Measurements from ENCODE around the gene TBC1D3B.
"Not testable (repeated sequence)": the region's sequence is repeated elsewhere in the genome, so short reads cannot be mapped to it uniquely, and the experiment has no call there.

TBC1D3B gene

DNA sequence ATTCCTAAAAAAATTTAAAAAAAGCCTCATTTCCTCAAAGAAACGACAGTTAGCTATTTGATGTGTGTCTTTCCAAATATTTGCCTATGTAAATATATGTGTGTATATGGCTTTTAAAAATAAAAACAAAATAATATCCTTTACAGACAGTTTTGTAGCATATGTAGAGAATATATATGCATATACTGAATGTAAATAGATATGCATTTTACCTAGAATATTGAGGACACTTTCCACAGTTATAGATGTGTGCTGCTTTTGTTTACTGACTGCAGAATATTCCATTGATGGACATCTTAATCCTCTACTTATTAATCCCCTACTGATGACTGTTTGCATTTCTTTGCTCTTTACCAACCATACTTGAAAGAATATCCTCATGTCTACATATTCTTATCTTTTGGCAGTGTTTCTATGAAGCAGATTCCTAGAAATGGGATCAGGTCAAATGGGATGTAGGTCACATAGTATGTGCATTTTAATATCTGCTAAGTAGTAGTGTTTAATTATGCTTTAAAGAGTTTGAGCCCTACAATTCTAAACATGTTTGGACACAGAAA, 16.9 kb upstream of the TBC1D3B start:
- DNase-seq (ENCODE audit: low read depth) = no peak
- no peak overlapping the region for H3K4me3 ChIP-seq (ENCODE audit: control insufficient read depth, low read depth, low read length)
- TF ChIP-seq, protein P1, sequence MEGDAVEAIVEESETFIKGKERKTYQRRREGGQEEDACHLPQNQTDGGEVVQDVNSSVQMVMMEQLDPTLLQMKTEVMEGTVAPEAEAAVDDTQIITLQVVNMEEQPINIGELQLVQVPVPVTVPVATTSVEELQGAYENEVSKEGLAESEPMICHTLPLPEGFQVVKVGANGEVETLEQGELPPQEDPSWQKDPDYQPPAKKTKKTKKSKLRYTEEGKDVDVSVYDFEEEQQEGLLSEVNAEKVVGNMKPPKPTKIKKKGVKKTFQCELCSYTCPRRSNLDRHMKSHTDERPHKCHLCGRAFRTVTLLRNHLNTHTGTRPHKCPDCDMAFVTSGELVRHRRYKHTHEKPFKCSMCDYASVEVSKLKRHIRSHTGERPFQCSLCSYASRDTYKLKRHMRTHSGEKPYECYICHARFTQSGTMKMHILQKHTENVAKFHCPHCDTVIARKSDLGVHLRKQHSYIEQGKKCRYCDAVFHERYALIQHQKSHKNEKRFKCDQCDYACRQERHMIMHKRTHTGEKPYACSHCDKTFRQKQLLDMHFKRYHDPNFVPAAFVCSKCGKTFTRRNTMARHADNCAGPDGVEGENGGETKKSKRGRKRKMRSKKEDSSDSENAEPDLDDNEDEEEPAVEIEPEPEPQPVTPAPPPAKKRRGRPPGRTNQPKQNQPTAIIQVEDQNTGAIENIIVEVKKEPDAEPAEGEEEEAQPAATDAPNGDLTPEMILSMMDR (IDR thresholded peaks at IDR 0.05; ENCODE audit: control insufficient read depth, insufficient read depth, low read depth, low read length, missing control alignments) = no peak

DNA sequence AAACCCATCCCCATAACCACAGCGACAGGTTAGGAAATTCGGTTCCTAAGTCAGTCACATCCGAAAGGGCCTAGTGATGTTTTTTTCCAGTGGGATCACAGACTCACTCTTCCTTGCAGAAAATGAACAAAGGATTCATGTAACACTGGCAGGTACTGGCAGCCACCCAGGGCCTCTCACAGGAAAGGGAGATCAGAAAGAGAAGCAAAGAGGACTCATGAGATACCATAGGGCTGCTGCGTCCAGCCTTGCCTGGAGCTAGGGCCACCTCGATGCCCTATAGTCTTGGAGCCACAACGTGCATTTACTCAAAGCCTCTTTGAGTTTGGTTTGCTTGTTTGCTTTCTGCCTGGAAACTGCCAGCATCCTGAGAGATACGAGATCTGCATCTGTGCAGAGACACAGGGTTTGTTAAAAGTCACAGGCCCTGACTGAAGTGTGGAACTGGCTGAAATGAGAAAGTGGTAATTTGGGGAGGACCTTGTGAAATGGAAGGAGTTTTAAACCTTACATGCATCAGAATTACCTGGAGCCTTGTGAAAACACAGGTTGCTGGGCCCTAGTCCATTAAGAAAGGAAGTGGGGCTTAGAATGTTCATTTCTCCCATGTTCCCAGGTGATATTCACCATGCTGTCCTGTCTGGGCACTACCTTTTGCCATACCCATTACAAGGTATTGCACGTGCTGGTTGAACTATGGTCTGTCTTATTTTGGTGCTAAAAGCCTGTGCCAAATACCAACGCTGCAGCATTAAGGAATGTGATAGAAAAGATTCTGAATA, 14.3 kb upstream of the TBC1D3B start:
- not testable (repeated sequence) for H3K4me3 ChIP-seq (ENCODE audit: control insufficient read depth, low read depth, low read length); DNase-seq (ENCODE audit: low read depth)

DNA sequence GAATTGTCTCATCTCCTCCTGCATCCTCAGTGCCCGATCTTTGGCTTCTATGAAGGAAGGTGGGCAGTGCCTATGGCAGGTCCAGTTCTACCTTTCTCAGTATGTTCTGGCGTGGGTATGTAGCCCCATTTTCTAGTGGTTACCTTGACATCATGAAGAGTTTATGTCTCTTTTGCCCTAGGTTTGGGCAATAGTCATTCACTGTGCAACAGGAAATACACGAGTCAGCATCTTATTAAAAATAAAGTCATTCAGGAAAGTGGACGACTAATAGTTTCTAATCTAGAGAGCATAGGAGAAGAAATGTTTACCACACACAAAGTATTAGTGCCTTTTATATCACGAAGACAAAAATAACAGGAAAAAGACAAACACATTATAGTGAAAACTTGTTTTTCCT, 13.6 kb upstream of the TBC1D3B start:
- DNase-seq (ENCODE audit: low read depth); H3K4me3 ChIP-seq (ENCODE audit: control insufficient read depth, low read depth, low read length): not testable (repeated sequence)

DNA sequence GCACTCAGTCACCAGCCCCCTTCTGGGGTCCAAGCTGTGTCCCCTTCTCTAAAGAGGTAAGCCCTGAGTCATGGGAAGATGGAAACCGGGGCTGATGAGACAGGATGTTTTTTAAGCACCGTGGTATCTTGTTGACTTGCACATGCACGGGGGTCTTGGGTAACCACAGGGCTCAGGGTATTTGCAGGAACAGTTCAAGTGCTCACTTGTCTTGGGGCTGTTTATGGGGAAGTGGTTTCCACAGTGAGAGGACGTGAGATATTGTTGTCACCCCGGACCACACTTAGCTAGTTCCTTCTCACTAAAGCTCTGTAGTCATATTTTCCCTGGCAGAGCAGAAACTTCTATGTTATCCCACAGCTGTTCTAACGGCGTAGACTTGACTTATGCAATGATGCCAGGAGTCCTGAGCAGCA, 12.5 kb upstream of the TBC1D3B start:
- no peak for DNase-seq (ENCODE audit: low read depth)
- H3K4me3 ChIP-seq (ENCODE audit: control insufficient read depth, low read depth, low read length) = no peak overlapping the region
- TF ChIP-seq, protein P1 (IDR thresholded peaks at IDR 0.05; ENCODE audit: control insufficient read depth, insufficient read depth, low read depth, low read length, missing control alignments) = no peak

DNA sequence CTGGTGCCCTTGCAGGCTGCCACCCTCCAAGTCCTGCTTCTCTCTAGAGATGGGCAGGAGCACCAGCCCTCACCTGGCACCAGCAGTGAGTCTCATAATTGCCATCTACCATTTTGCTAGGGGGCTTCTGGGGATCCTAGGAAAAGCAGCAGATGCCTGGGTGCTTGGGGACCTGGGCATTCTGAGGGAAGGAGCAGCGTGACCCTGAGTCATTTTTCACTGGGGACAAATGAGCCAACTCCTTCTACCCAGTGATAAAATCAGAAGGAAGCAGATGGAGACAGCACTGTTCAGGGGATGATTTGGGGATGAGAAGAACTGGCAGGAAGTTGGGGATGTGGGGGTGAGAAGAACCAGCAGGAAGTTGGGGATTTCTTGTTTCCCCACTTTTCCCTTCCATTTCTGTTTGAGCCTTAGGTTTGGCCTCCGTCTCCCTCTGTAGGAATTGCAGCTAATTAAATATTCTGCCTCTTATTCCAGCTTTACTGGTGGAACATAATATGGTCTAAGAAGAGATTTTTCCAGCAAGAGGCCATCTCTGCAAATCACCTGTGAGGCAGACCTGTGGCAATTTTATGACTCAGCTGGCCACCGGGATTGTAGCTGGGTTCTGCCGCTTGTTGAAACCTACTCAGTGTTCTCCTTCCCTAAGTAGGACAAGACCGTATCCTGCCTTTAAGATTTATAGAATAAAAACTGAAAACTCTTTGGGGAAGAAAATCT, 11.7 kb upstream of the TBC1D3B start:
- H3K4me3 ChIP-seq (ENCODE audit: control insufficient read depth, low read depth, low read length); DNase-seq (ENCODE audit: low read depth): not testable (repeated sequence)

DNA sequence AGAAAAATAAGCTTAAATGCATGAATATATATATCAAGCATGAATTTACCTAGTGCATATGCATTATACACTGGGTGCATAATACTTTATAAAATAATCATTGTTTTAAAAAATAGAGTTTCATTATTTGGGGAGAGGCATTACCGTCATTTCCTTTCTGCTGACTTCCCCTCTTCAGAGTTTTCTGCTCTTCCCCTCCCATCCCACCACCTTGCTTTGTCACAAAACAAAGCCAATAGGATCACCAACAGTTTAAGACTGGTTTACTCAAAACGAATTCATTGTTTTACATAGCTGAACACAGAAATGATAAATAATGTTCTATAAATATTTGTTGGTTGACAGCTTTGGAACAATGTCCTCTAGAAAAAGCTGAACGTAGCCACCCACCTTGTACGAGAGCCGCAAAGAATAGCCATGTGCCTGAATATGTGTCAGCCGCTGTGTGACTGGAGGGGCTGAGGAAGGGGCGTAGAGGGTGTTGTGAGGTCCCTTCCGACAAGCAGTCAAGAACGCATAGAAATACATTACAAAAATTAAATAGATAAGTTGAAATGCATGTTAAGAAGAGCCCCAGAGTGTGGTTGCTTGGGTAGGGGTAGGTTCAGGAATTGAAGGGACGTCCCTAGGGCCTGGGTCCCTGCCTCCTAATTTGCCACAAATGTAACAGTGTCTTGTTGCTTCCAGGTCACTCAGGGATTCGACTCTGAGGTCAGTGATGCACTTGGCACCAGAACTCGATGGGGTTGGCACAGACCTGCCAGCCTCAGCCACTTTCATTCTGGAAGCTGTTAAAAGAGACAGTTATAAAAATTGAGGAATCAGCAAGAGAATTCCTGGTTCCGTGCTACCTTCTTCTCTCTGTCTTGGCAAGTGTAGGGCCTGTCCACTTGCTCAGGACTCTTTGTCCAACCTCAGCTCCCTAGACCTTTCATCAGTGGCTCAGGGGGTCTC, 10.7 kb upstream of the TBC1D3B start:
- H3K4me3 ChIP-seq (ENCODE audit: control insufficient read depth, low read depth, low read length); DNase-seq (ENCODE audit: low read depth): not testable (repeated sequence)

DNA sequence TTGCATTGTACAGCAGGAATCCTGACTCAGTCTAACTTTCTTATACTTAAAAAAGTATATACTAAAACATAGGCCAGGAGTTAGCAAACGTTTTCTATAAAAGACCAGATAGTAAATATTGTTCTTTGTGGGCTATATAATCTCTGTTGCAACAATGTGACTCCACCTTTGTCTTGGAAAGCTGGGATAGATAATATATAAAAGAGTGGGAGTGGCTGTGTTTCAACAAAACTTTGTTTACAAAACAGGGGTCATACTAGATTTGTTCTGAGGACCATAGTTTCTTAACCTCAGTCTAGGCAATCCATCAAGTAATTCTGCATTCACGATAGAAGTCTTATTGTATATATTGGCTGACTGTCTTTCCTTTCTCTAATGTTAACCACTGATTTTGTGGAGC, 9.0 kb upstream of the TBC1D3B start:
- DNase-seq (ENCODE audit: low read depth) = no peak
- H3K4me3 ChIP-seq (ENCODE audit: control insufficient read depth, low read depth, low read length) = no peak overlapping the region
- TF ChIP-seq, protein P1 (IDR thresholded peaks at IDR 0.05; ENCODE audit: control insufficient read depth, insufficient read depth, low read depth, low read length, missing control alignments) = no peak

DNA sequence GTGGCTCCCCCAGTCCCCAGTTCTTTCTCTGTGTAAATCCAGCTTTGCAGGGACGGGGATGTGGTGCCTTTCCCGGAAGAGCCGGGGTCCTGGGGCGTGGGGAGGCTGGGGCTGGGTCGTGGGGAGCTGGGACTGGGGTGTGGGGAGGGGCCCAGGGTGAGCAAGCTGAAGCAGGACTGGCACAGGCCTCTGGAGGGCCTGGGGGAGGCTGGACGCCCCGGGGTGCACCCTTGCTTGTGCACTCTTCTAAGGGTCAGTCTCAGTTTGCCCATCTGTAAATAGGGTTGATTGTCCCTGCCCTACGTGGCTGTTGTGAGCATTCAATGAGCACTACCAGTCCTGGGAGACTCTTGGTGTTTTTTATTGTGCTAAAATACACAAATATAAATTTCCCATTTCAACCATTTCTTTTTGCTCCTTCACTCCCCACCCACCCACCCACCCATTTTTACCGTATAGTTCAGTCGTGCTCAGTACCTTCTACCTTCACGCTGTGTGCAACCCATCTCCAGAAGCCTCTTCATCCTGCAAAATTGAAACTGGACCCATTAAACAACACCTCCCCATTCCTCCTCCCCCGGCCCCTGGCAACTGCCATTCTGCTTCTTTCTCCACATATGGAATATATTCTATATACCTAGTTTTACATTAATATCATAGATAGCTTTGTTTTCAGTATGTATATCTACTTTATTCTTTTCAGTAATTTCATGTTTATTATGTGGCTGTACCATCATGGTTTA, 7.8 kb upstream of the TBC1D3B start:
- TF ChIP-seq, protein P1 (IDR thresholded peaks at IDR 0.05; ENCODE audit: control insufficient read depth, insufficient read depth, low read depth, low read length, missing control alignments) = no peak
- no peak for DNase-seq (ENCODE audit: low read depth)
- peak overlapping the region; percentile 54 for H3K4me3 ChIP-seq (ENCODE audit: control insufficient read depth, low read depth, low read length)
